ENCODE data around the gene CPA2.
"Not testable (repeated sequence)": the region's sequence is repeated elsewhere in the genome, so short reads cannot be mapped to it uniquely, and the experiment has no call there.

Gene CPA2
- 0 to 0.18 (median 0) reads per million in 4 experiments for total RNA-seq

- no peak for DNase-seq
Observed at GRCh38 chr7:130266258-130266960, at the start of gene CPA2. CPA2 (plus strand) TSS chr7:130266863; CDS start chr7:130266882, 19 bp downstream.

DNA sequence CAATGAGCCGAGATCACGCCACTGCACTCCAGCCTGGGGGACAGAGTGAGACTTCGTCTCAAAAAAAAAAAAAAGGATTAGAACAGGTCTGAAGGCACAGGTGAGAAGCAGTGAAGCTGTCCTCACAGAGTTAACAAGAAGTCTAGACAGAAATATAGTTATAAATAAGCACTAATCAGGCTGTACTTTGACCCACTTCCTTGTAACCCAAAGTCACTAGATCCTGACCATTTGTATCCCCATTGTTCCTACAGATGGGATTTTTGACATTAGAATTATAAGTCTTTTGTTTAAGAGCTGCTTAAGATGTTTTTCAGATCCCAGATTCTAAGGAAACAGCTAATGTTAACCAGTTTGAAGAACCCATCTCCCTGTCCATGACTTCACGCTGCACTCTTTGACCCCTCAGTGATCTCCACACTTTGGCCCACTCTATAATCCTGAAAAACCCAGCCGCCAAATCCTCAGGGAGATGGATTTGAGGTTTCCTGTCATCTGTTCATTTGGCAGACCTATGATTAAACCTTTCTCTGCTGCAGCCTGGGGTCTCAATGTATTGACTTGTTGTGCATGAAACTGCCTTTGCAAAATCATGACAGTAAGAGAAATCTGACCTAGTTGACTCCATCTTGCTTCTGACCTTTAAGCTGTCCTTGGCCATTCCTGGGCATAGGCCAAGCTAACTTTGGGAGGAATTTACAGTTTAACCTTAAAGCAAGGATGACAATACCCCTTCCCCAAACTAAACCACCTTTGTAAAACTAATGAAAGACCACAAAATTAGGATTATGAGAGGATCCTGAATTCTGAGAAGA lies 47.6 kb upstream of the CPA2 start:
- no peak for DNase-seq

DNA sequence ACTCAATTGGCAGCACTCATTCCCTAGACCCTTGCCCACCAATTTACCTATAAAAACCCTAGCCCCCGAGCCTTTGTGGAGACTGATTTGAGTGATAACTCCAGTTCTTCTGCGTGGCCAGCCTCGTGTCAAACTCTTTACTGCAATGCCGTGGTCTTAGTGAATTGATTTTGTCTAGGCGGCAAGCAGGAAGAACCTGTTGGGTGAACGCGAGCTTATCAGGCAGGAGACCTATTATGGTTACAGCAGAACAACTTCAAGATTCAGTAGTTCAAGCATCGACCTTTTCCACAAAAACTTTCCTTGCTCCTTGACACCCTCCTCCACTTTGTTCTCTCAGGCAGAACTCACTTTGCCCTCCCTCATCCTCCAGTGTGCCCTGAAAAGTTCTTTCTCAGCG lies 46.8 kb upstream of the CPA2 start:
- no peak for DNase-seq

DNA sequence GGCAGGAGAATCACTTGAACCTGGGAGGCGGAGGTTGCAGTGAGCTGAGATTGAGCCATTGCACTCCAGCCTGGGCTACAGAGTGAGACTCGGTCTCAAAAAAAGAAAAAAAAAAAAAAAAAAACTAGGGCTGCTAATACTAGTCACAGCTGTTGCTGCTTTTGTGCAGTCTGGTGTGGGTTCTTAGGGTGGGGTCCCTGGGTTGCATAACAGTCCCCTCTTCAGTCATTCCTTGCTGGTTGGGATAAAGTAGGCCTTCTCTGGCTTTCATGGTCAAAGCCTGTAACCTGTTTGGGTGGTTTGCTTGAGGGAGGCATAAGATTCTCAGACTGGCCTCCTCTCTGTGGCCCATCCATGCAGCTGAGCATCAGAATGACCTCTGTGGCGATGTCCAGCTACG lies 44.9 kb upstream of the CPA2 start:
- no peak for DNase-seq

DNA sequence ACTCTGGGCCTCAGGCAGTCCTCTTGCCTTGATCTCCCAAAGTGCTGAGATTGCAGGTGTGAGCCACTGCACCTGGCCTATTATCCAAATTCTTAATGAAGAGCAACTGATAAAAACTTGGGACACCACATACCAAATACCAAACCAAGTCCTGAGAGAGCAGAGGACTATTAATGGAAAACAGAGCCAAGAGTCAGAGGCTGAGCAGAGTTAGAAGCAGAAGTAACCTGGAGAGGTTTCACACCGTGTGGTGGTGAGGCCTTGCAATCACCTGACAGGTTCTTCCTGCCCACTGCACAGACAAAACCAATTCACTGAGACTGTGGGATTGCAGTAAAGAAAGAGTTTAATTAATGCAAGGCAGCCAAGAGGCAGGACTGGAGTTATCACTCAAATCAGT lies 43.0 kb upstream of the CPA2 start:
- no peak for DNase-seq

GRCh38 chr7:130224210-130224609 lies 42.5 kb upstream of the CPA2 start:
- no peak for DNase-seq

- not testable (repeated sequence) for DNase-seq
Observed at GRCh38 chr7:130224923-130225322, 41.7 kb upstream of the CPA2 start.

DNA sequence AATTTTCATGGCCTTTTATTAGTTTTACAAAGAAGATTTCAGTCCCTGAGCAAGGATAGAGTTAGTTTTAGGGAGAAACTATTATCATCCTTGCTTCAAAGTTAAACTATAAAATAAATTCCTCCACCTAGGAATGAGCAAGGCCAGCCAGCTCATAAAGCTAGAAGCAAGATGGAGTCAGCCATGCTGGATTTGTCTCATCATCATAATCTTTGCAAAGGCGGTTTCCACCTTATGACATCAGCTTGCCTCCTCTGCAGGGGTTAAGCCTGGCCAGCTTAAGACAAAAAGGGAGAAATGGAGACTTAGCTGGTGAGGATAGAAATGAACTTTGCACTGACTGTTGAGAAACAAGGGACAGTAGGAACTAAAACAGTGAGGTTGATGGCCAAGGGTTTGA lies 40.3 kb upstream of the CPA2 start:
- no peak for DNase-seq

DNA sequence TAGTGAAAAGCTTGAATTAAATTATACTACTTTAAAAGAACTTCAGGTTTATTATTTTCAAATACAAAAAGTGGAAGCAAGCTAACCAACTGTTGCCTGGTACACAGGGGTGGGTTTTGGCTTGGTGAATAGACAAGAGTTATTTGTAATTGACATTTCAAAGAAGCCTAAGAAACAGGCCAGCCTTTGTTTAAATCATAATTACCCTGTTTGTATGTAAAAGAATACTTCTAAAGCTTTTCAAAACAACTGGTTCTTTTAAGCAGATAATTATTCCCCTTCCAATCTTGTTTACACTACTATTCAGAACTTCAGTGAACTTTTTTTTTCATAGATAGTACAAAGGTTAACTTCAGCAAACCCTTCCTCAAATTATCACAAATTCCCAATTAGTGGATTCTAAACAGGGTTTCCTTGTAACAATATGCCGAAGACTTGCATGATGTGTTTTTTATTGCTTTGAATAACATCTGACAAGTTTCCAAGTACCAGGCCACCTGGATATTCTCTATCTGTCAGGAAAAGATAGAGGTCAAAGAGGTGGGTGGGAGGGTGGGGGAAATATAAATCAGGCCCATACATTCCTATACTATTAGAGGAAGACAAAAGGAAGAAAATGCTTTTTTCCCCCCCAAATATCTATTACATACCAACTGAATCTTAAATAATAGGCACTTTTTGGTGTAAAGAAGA lies 38.6 kb upstream of the CPA2 start:
- DNase-seq: no peak

DNA sequence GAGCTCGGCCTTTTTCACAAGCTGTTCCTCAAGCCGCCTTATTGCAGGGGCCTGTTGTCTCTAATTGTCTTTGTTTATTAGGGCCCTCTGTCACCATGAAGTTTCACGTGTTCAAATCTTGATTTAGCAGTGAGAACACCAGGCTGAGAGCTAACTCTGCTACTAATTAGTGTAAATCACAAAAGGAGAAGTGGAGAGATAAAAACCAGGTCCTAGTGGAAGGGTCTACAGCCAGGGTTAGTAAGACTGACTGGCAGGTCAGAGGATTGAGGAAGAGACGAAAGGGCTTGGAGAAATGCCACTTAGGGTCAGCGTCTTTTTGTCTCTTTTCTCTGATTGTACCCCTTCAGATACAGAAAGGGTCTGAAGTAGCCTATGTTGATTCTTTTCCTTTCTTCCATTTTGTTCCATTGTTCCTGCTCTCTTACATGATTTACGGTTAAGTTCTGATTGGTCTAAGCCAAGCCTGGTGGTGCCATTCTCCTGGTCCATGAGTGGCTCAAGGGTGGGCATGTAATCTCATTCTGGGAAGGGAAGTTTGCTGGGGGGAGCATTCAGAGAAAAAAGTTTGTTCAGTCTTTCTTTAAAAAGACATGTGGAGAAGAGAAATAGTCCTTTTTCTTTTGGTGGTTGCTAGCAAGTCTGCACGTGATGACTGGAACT lies 37.7 kb upstream of the CPA2 start:
- no peak for DNase-seq

DNA sequence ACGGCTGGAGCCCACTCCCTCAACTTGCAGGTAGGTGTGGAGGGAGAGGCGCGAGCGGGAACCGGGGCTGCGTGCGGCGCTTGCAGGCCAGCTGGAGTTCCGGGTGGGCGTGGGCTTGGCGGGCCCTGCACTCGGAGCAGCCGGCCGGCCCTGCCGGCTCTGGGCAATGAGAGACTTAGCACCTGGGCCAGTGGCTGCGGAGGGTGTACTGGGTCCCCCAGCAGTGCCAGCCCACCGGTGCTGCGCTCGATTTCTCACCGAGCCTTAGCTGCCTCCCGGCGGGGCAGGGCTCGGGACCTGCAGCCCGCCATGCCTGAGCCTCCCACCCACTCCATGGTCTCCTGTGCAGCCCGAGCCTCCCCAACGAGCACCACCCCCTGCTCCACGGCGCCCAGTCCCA lies 36.7 kb upstream of the CPA2 start:
- DNase-seq: not testable (repeated sequence)

DNA sequence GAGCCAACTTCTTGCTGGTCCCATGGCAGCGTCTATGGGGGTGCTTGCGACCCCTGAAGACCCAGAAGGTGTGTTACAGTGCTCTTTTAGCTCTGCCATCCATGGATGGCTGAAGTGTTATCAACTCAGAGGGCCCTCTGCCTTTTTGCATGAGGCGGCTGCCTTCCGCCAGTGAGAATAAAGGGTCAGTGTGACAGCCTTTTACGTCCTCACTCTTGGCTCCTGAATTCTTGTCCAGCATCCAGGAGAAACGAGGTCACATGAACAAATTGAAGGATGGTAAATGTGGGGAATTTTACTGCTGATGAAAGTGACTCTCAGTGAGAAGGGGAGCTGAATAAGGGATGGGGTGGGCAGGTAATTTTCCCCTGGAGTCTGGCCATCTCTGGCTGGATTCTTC lies 34.9 kb upstream of the CPA2 start:
- no peak for DNase-seq

DNA sequence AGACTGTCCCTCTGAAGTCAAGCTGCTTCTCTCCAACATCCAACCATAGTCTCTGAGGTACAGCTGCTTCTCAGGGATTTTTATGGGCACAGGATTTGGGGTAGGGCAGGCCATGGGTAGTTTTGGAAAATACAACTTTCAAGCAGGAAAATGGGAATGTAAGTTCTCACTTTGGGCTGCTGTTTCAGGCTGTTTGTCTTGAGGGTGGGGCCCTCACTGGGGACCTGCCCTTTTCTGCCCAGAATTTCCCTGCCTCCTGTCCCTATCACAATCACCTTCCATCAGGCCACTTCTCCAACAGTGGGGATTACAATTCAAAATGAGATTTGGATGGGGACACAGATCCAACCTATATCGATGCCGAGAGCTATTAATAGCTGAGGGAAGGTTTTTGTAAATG lies 34.5 kb upstream of the CPA2 start:
- DNase-seq: no peak

- no peak for DNase-seq
Observed at GRCh38 chr7:130234078-130234477, 32.6 kb upstream of the CPA2 start.

- not testable (repeated sequence) for DNase-seq
Observed at GRCh38 chr7:130236361-130236760, 30.3 kb upstream of the CPA2 start.

DNA sequence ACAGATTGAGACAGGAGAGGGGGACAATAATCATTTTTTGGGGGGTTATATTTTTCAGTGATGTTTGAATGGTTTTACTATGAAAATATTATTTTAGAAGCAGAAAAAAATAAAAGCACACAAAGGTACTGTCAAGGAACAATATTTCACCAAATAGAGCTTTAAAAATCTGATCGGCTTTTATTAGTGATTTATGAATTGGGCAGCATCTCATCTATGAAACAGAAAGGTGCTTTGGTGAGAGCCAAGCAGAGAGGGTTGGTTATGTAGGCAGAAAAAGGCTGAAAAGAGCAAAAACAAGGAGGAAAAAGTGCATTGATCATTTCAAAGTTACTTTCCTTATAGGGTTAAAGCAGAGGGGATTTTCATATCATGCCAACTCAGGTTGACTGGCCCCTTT lies 26.4 kb upstream of the CPA2 start:
- DNase-seq: no peak

DNA sequence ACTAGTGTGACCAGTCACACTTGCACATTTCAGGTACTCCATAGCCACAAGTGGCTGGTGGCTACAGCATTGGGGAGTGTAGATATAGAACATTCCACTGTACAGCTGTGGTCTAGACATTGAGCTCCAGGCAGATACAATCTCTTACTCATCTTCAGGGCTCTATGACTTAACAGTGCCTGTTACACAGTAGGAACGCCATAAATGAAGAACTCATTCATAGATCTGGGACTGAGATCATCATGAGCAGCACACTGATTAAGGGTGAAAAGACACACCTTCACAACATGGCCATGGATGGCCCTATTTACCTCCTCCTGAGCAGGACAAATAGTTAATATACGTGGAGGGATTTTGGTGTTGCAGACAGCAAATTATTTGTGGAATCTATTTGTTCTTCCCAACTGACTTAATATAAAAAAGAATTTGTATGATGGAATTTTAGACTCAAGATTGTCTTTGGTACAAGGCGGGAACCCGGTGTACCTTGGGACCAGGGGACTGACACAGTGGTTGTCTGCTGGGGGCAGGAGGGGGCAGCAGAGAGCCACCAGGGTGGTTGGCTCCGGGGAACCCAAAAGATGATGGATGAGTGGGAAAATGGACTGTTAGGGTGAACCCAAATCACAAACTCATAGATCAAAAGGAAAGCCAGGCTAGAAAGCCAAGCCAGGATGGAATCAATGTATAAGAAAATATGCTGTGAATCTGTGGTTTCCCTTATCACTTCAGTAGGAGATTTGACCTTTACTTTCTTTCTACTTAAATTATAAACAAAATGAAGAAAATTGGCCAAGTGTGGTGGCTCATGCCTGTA lies 24.3 kb upstream of the CPA2 start:
- DNase-seq: peak; percentile 41

DNA sequence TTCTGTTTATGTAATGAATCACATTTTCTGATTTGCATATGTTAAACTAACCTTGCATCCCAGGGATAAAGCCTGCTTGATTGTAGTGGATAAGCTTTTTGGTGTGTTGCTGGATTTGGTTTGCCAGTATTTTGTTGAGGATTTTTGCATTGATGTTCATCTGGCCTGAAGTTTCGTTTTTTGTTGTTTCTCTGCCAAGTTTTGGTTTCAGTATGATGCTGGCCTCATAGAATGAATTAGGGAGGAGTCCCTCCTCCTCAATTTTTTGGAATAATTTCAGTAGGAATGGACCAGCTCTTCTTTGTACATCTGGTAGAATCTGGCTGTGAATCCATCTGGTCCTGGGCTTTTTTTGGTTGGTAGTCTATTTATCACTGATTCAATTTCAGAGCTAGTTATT lies 23.2 kb upstream of the CPA2 start:
- DNase-seq: not testable (repeated sequence)

DNA sequence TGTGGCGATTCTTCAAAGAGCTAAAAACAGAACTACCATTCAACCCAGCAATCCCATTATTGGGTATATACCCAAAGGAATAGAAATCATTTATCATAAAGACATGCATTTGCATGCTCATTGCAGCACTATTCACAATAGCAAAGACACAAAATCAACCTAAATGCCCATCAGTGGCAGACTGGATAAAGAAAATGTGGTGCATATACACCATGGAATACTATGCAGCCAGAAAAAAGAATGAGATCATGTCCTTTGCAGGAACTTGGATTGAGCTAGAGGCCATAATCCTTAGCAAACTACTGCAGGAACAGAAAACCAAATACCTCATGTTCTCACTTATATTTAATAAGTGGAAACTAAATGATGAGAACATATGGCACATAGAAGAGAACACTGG lies 20.2 kb upstream of the CPA2 start:
- DNase-seq: not testable (repeated sequence)

- DNase-seq: not testable (repeated sequence)
Observed at GRCh38 chr7:130248842-130249241, 17.8 kb upstream of the CPA2 start.

- DNase-seq: not testable (repeated sequence)
Observed at GRCh38 chr7:130249626-130250025, 17.0 kb upstream of the CPA2 start.

GRCh38 chr7:130254555-130254954 lies 12.1 kb upstream of the CPA2 start:
- DNase-seq: no peak
